Trophoblast cell (in vitro differentiated cells and primary cell): ENCODE measurements around the gene TTC21A. TPM values are rescaled to one million over a fixed set of nuclear protein-coding genes. Genes with fewer than 3 reads are reported as not detected.
"Not testable (repeated sequence)": the region's sequence is repeated elsewhere in the genome, so short reads cannot be mapped to it uniquely, and the experiment has no call there.

Source experiments
- DNase-seq, 2 donors: peaks; one replicate each; pipeline ENCODE4 v3.0.0-alpha.2; 2016
- H2AFZ ChIP-seq: 2 replicates; pipeline ENCODE4 v1.6.1; 2013; ENCODE audit warnings: low read length, moderate library complexity, mild to moderate bottlenecking; ENCODE audit not compliant: insufficient read depth, poor library complexity
- H2AK5ac ChIP-seq: 2 replicates; pipeline ENCODE4 v1.6.1; 2013; ENCODE audit warnings: mild to moderate bottlenecking, low read length
- H2BK120ac ChIP-seq: 2 replicates; pipeline ENCODE4 v1.6.1; 2013; ENCODE audit warnings: low read length, mild to moderate bottlenecking, moderate library complexity; ENCODE audit not compliant: insufficient read depth, poor library complexity
- H2BK12ac ChIP-seq: 2 replicates; pipeline ENCODE4 v1.6.1; 2013; ENCODE audit warnings: mild to moderate bottlenecking, low read length, moderate library complexity
- H2BK5ac ChIP-seq: 2 replicates; pipeline ENCODE4 v1.6.1; 2013; ENCODE audit warnings: low read length, low read depth, moderate library complexity, mild to moderate bottlenecking; ENCODE audit not compliant: poor library complexity
- H3K14ac ChIP-seq: 2 replicates; pipeline ENCODE4 v1.6.1; 2013; ENCODE audit warnings: mild to moderate bottlenecking, low read length
- H3K18ac ChIP-seq: 2 replicates; pipeline ENCODE4 v1.6.1; 2013; ENCODE audit warnings: mild to moderate bottlenecking, low read length
- H3K23ac ChIP-seq: 2 replicates; pipeline ENCODE4 v1.6.1; 2013; ENCODE audit warnings: low read length
- H3K27ac ChIP-seq: 2 replicates; pipeline ENCODE4 v1.5.1; 2013; ENCODE audit warnings: low read depth, mild to moderate bottlenecking, inconsistent platforms, low read length, moderate library complexity
- H3K27me3 ChIP-seq: 2 replicates; pipeline ENCODE4 v1.6.1; 2013; ENCODE audit warnings: inconsistent platforms, mild to moderate bottlenecking, low read length, moderate library complexity; ENCODE audit not compliant: insufficient read depth
- H3K36me3 ChIP-seq, 2 experiments: 1 replicate in 1 of 2; 2 replicates in 1 of 2; pipeline ENCODE4 v1.6.1; 2013; ENCODE audit warnings: low read length in 2 of 2, mild to moderate bottlenecking in 2 of 2, moderate library complexity in 1 of 2; ENCODE audit not compliant: insufficient read depth in 2 of 2, control insufficient read depth in 1 of 2
- H3K4ac ChIP-seq: 2 replicates; pipeline ENCODE4 v1.6.1; 2013; ENCODE audit warnings: low read depth, mild to moderate bottlenecking, low read length, moderate library complexity
- H3K4me1 ChIP-seq, 2 experiments: 1 replicate in 1 of 2; 2 replicates in 1 of 2; pipeline ENCODE4 v1.6.1; 2013; ENCODE audit warnings: low read length in 2 of 2, mild to moderate bottlenecking in 2 of 2, moderate library complexity in 1 of 2; ENCODE audit not compliant: insufficient read depth in 2 of 2, control insufficient read depth in 1 of 2
- H3K4me2 ChIP-seq: 2 replicates; pipeline ENCODE4 v1.6.1; 2013; ENCODE audit warnings: inconsistent platforms, mild to moderate bottlenecking, low read length, moderate library complexity
- H3K4me3 ChIP-seq: 2 replicates; pipeline ENCODE4 v1.5.1; 2013; ENCODE audit warnings: mild to moderate bottlenecking, low read depth, low read length, inconsistent platforms
- H3K79me1 ChIP-seq: one replicate; pipeline ENCODE4 v1.6.1; 2013; ENCODE audit warnings: low read length
- H3K79me2 ChIP-seq: 2 replicates; pipeline ENCODE4 v1.6.1; 2013; ENCODE audit warnings: low read length, mild to moderate bottlenecking; ENCODE audit not compliant: control insufficient read depth, insufficient read depth, poor library complexity
- H3K9ac ChIP-seq: 2 replicates; pipeline ENCODE4 v1.6.1; 2013; ENCODE audit warnings: mild to moderate bottlenecking, low read length
- H3K9me3 ChIP-seq: 2 replicates; pipeline ENCODE4 v1.6.1; 2013; ENCODE audit warnings: low read depth, mild to moderate bottlenecking, control low read depth, inconsistent platforms, low read length; ENCODE audit not compliant: insufficient read depth
- H4K12ac ChIP-seq: 2 replicates; pipeline ENCODE4 v1.6.1; 2013; ENCODE audit warnings: low read depth, mild to moderate bottlenecking, low read length, moderate library complexity
- H4K8ac ChIP-seq: 2 replicates; pipeline ENCODE4 v1.6.1; 2013; ENCODE audit warnings: low read depth, mild to moderate bottlenecking, low read length, moderate library complexity
- H4K91ac ChIP-seq: one replicate; pipeline ENCODE4 v1.6.1; 2013; ENCODE audit warnings: low read depth, mild to moderate bottlenecking, low read length, moderate library complexity
- WGBS: extraction: QIAGEN DNeasy Blood & Tissue Kit; methylation state at CpG from one replicate; pipeline ENCODE4 v1.1.7; 2013; ENCODE audit warnings: missing lambda C conversion rate; ENCODE audit not compliant: insufficient read length, insufficient coverage; ENCODE audit errors: extremely low coverage; 5-methylcytosine and 5-hydroxymethylcytosine counted together
- polyA plus RNA-seq: library from polyadenylated mRNA; stranded (reverse); fragments of 200-250 nt; gene quantifications from 2 replicates; pipeline ENCODE4 v1.2.3, GENCODE V29; 2013

The TTC21A gene, protein sequence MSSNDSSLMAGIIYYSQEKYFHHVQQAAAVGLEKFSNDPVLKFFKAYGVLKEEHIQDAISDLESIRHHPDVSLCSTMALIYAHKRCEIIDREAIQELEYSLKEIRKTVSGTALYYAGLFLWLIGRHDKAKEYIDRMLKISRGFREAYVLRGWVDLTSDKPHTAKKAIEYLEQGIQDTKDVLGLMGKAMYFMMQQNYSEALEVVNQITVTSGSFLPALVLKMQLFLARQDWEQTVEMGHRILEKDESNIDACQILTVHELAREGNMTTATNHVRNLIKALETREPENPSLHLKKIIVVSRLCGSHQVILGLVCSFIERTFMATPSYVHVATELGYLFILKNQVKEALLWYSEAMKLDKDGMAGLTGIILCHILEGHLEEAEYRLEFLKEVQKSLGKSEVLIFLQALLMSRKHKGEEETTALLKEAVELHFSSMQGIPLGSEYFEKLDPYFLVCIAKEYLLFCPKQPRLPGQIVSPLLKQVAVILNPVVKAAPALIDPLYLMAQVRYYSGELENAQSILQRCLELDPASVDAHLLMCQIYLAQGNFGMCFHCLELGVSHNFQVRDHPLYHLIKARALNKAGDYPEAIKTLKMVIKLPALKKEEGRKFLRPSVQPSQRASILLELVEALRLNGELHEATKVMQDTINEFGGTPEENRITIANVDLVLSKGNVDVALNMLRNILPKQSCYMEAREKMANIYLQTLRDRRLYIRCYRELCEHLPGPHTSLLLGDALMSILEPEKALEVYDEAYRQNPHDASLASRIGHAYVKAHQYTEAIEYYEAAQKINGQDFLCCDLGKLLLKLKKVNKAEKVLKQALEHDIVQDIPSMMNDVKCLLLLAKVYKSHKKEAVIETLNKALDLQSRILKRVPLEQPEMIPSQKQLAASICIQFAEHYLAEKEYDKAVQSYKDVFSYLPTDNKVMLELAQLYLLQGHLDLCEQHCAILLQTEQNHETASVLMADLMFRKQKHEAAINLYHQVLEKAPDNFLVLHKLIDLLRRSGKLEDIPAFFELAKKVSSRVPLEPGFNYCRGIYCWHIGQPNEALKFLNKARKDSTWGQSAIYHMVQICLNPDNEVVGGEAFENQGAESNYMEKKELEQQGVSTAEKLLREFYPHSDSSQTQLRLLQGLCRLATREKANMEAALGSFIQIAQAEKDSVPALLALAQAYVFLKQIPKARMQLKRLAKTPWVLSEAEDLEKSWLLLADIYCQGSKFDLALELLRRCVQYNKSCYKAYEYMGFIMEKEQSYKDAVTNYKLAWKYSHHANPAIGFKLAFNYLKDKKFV (N-terminal part only)
- 1.8 and 2.1 TPM in 2 replicates for polyA plus RNA-seq

DNA sequence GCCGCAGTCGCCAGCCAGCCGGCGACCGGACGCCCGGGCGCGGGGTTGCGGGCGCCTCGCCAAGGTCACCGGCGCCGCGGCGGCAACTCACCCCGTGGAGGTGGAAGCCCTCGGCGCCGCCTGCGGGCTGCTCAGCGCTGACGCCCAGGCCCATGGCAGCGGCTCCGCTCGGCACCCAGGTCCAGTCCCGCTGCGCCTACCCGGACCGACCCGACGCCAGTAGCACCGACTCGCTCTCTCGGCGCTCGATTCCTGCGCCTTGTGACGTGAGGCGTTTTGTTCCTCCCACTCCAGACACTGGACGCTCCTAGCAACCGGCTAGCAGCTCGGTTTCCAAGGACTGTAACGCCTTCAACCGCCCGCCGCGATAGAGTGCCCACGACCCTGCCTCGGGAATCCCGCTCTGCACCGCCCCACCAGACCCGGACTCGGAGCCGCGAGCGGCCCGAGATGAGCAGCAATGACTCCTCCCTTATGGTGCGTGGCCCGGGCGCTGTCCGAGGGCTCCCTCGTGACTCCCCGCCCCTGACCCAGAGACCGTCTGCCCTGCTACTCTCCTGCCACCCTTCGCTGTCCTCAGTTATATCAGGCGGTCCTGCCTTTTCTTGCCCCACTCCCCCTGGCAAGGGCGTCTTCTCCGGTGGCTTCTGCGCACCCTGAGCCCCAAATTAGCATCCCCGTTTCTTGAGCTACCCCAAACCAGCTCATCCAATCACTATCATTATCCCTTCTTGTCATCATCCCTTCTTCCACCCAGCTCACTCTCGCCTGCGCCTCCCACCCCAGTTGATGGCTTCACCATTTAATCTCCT lies at the start of gene TTC21A, which contains the start of gene GORASP1:
Gene TTC21A, plus strand, starts transcription at position 293 of the 812 bp plus-strand sequence. Its CDS starts 158 bp downstream, at position 451.
Gene GORASP1, minus strand, starts transcription at position 240 of the 812 bp plus-strand sequence. Its CDS starts 86 bp downstream, at position 154.
- H3K14ac ChIP-seq, result peak within 1 kb of the TSS; percentile 89
- peak within 1 kb of the TSS; percentile 35 for H3K27ac ChIP-seq
- H2BK12ac ChIP-seq, result no peak within 1 kb of the TSS
- peak within 1 kb of the TSS; percentile 71 for H3K4me2 ChIP-seq
- H3K18ac ChIP-seq, result peak within 1 kb of the TSS; percentile 90
- peak within 1 kb of the TSS; percentile 94 for H3K4me3 ChIP-seq
- peak within 1 kb of the TSS; percentile 52 for H2AK5ac ChIP-seq
- DNase-seq, result peak; percentile 91 to 96
- no CpG with 5 or more reads among the region's 74 CpGs for WGBS
- H3K4ac ChIP-seq, result peak within 1 kb of the TSS; percentile 74
- H2AFZ ChIP-seq, result peak within 1 kb of the TSS; percentile 92
- peaks cover 0 to 11% of the 10 kb centered on the region in 2 experiments for H3K4me1 ChIP-seq
- H3K79me2 ChIP-seq, result peaks cover 8% of the 10 kb centered on the region
- H3K79me1 ChIP-seq, result peaks cover 10% of the 10 kb centered on the region
- H4K12ac ChIP-seq, result peak within 1 kb of the TSS; percentile 81
- H4K91ac ChIP-seq, result peak within 1 kb of the TSS; percentile 64
- peak within 1 kb of the TSS; percentile 74 for H2BK120ac ChIP-seq
- H3K27me3 ChIP-seq, result no peaks in the 10 kb centered on the region
- H3K9me3 ChIP-seq, result no peaks in the 10 kb centered on the region
- peak within 1 kb of the TSS; percentile 90 for H3K9ac ChIP-seq
- H2BK5ac ChIP-seq, result peak within 1 kb of the TSS; percentile 62
- no peak within 1 kb of the TSS for H3K23ac ChIP-seq
- H3K36me3 ChIP-seq, result peaks cover 2% of the 10 kb centered on the region in 2 experiments
- H4K8ac ChIP-seq, result peak within 1 kb of the TSS; percentile 20

DNA sequence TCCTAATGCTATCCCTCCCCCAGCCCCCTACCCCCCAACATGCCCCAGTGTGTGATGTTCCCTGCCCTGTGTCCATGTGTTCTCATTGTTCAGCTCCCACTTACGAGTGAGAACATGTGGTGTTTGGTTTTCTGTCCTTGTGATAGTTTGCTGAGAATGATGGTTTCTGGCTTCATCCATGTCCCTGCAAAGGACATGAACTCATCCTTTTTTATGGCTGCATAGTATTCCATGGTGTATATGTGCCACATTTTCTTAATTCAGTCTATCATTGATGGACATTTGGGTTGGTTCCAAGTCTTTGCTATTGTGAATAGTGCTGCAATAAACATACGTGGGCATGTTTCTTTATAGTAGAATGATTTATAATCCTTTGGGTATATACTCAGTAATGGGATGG lies 46.3 kb upstream of the TTC21A start:
- H2BK120ac ChIP-seq, H2AK5ac ChIP-seq, H4K91ac ChIP-seq, DNase-seq, H3K18ac ChIP-seq, H3K4me1 ChIP-seq, H2AFZ ChIP-seq, H4K8ac ChIP-seq, H4K12ac ChIP-seq, H3K9me3 ChIP-seq, H3K79me1 ChIP-seq, H3K14ac ChIP-seq, H3K4me2 ChIP-seq, H3K23ac ChIP-seq, H3K79me2 ChIP-seq, H3K27me3 ChIP-seq, H2BK12ac ChIP-seq, H2BK5ac ChIP-seq, H3K27ac ChIP-seq, H3K36me3 ChIP-seq, H3K4ac ChIP-seq, H3K9ac ChIP-seq, H3K4me3 ChIP-seq: not testable (repeated sequence)
- no CpG with 5 or more reads among the region's 2 CpGs for WGBS

DNA sequence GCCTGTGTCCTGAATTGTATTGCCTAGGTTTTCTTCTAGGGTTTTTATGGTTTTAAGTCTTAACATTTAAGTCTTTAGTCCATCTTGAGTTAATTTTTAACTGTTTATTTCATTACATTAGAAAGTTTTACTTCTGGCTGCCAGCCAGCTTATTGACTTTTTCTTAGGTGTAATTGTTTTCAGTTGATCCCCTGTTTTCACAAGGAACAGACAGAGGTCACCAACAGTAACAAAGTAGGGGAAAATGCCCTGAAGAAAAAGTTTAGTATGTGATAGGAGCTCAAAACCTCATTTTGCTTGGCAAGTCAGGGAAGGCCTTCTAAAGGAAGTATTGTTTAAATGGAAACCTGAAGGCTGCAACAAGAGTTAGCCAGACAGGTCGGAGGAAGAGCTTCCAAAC lies 45.3 kb upstream of the TTC21A start:
- Histone ChIP-seq H3K36me3 (no peaks in the 10 kb centered on the region), H3K9me3 (no peaks in the 10 kb centered on the region), H2BK120ac (no peak overlapping the region)

More for the DNA sequence above, 45.3 kb upstream of the TTC21A start:
- Histone ChIP-seq H3K27ac (no peak overlapping the region), H2BK12ac (no peak overlapping the region), H2BK5ac (no peak overlapping the region), H3K18ac (no peak overlapping the region), H2AK5ac (no peak overlapping the region), H4K12ac (no peak overlapping the region), H3K79me2 (no peaks in the 10 kb centered on the region), H4K8ac (no peak overlapping the region), H3K4me1 (no peaks in the 10 kb centered on the region), H3K4ac (no peak overlapping the region), H3K4me2 (no peak overlapping the region), H3K9ac (no peak overlapping the region), H2AFZ (no peak overlapping the region), H3K79me1 (no peaks in the 10 kb centered on the region), H3K23ac (no peak overlapping the region), H3K14ac (no peak overlapping the region), H3K4me3 (no peak overlapping the region), H3K27me3 (no peaks in the 10 kb centered on the region), H4K91ac (no peak overlapping the region)
- WGBS, result no CpG with 5 or more reads among the region's 1 CpG
- DNase-seq, result no peak
